ENCODE measurements around the gene COA1.
"Not testable (repeated sequence)": the region's sequence is repeated elsewhere in the genome, so short reads cannot be mapped to it uniquely, and the experiment has no call there.

Gene COA1

DNA sequence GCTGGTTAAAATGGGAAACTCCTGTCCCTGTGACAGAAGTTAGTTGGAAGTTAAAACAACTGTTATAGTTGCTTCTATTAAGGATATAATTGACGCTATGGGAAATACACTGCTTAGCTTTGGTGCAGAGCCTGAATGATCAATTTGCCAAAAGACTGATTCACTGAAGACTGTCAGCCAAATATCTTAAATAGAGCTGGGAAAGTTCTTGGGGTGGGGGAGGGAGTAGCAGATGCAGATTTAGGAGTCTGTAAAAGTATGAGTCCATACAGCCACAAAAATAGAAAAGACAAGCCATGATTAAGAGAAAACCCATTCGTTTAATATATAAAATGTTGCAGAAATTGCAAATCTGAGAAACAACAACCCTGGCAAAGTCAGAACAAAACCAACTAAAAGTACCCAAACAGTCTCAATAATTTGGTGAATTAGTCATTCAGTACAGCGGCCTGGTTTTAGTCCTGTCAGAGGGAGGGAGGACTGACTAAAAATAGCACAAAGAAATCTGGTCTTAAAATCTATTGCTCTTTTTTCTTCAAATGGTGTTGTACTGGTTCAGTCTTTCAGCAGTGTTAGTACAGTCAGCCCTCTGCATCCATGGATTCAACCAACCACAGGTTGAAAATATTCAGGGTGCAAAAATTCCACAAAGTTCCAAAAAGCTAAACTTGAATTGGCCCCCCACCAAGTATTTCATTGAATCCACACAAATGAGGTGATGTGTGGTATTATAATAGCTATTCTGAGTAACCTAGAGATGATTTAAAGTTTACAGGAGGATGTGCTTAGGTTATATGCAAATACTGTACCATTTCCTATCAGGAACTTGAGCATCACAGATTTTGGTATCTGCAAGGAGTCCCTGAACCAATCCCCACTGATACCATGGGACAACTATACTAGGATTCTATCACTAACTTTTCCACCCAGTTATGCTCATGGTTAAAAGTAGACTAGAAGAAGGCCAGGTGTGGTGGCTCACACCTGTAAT lies 116.4 kb downstream of the COA1 start:
- H3K4me3 Mint-ChIP-seq: peak overlapping the region; percentile 23
- peak in 1 of 2 donors; percentile 43 for DNase-seq (ENCODE audit: low spot score in 2 of 2)
- peaks cover 55% of the 10 kb centered on the region for H3K4me1 Mint-ChIP-seq
- peak overlapping the region; percentile 67 for H3K27ac Mint-ChIP-seq
- no peaks in the 10 kb centered on the region for H3K36me3 Mint-ChIP-seq
- no peaks in the 10 kb centered on the region for H3K9me3 Mint-ChIP-seq
- peak; percentile 97 for ATAC-seq

DNA sequence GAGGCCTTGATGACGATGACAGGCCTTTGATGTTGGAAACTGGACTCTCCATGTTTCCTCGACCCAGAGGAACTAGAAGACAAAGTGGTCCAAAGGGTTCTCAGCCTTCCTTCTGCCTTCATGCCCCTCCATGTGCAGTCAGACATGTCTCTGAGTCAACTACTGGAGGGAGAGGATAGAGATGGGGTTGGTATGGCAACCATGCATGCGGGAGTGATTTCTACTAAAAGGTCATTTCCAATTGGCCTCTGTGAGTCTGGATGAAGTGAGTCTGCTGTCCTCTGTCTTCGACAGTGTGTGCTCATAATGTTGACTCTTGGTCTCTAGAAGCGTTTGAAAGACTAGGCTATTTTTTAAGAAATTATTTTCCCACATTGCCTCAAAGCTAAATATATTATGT lies 117.2 kb downstream of the COA1 start:
- peak overlapping the region; percentile 23 for H3K4me3 Mint-ChIP-seq
- H3K27ac Mint-ChIP-seq: peak overlapping the region; percentile 67
- ATAC-seq (no peak), DNase-seq (ENCODE audit: low spot score in 2 of 2) (peak in 1 of 2 donors; percentile 50)
- no peaks in the 10 kb centered on the region for H3K36me3 Mint-ChIP-seq
- H3K4me1 Mint-ChIP-seq: peaks cover 55% of the 10 kb centered on the region
- no peaks in the 10 kb centered on the region for H3K9me3 Mint-ChIP-seq

DNA sequence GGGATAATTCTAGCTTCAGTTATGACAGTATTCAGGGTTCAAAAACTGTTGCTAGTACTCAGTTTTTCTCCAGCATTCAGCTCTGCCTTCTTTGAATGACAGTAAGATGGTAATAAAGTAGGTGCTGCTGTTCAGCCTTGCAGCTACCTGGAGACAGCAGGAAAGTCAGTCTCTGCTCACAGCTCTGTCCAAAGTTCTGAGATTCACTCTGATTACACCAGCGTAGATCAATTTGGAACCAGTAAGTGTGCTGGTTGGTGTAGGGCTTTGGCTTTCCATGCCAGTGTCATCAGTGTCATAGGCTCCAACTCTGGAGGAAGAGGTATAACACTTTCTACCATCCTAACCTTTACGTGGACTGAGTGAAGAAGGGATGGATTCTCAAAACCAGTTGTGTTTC lies 120.2 kb downstream of the COA1 start:
- peaks cover 4% of the 10 kb centered on the region for H3K36me3 Mint-ChIP-seq
- DNase-seq (ENCODE audit: low spot score in 2 of 2) (no peak), ATAC-seq (no peak)
- peak overlapping the region; percentile 41 for H3K27ac Mint-ChIP-seq
- H3K4me3 Mint-ChIP-seq: no peak overlapping the region
- no peaks in the 10 kb centered on the region for H3K9me3 Mint-ChIP-seq
- peaks cover 60% of the 10 kb centered on the region for H3K4me1 Mint-ChIP-seq

DNA sequence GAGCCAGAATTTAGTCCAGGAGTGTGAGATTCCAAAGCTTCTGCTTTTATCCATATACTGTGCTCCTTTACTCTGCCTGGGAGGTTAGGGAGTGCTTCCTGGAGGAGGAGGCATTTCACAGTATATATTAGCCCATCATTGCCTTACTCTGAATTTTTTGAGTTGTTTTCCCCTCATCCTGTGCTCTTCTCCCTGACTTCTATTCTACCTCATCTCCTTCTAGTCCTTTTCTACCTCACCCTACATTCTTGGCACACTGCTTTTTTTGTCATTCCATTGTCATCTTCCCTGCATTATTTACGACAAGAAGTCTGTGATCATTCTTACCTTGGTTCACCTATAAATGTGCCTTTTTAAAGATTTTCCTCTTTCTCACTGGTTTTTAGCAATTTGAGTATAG lies 125.1 kb downstream of the COA1 start:
- Mint-ChIP-seq H3K27ac (peak overlapping the region; percentile 3), H3K36me3 (peaks cover 4% of the 10 kb centered on the region), H3K4me1 (peaks cover 40% of the 10 kb centered on the region), H3K4me3 (no peak overlapping the region), H3K9me3 (no peaks in the 10 kb centered on the region)
- DNase-seq (ENCODE audit: low spot score in 2 of 2) (no peak), ATAC-seq (no peak)

DNA sequence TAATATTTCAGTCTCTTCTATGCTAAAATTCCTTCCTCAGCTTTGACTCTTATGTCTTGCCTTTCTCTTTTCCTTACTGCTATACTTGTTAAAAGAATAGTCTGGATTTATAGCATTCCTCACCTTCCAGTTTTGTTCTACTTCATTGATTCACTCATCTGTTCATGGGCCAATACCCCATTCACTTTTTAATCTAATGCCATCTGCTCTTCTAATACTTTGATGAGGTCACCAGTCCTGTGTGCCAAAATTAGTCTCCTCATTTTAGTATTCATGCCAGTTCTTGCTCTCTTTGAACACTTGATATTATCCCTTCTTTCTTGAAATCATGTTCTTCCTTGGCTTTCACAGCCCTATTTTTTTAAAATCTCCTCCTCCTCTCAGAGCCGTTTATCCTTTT lies 127.1 kb downstream of the COA1 start:
- DNase-seq (ENCODE audit: low spot score in 2 of 2): no peak
- Mint-ChIP-seq H3K4me1 (peaks cover 29% of the 10 kb centered on the region), H3K27ac (no peak overlapping the region), H3K4me3 (no peak overlapping the region), H3K9me3 (no peaks in the 10 kb centered on the region), H3K36me3 (peaks cover 4% of the 10 kb centered on the region)
- no peak for ATAC-seq

DNA sequence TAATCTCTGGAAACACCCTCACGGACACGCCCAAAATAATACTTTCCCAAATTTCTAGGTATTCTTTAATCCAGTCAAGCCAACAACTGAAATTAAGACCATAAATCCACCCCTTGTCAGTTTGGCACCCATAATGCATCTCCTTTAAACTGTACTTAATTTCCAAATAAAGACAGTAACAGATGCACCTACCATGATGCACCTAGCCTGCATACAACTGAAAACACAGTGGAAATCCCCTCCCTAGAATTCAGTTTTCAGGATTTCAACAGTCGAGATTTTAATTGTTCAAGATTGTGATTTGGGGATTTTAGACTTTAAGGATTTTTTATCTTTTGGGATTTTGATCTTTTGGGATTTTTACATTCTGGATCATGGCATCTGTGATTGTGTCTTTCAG lies 129.3 kb downstream of the COA1 start:
- DNase-seq (ENCODE audit: low spot score in 2 of 2): no peak
- Mint-ChIP-seq H3K4me1 (peaks cover 22% of the 10 kb centered on the region), H3K4me3 (no peak overlapping the region), H3K36me3 (peaks cover 4% of the 10 kb centered on the region), H3K9me3 (no peaks in the 10 kb centered on the region), H3K27ac (no peak overlapping the region)
- no peak for ATAC-seq

DNA sequence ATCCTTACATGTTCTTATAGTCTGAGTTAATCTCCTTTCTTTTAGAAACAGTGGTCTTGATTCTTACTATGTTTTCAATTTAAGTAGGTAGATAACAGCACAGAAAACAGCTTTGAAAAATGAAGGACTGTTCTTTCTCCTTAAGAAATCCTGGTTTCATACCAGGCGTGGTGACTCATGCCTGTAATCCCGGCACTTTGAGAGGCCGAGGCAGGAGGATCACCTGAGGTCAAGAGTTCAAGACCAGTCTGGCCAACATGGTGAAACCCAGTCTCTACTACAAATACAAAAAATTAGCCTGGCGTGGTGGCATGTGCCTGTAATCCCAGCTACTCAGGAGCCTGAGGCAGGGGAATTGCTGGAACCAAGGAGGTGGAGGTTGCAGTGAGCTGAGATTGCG lies 132.9 kb downstream of the COA1 start:
- H3K9me3 Mint-ChIP-seq; H3K4me3 Mint-ChIP-seq; ATAC-seq; DNase-seq (ENCODE audit: low spot score in 2 of 2); H3K27ac Mint-ChIP-seq; H3K36me3 Mint-ChIP-seq: not testable (repeated sequence)
- H3K4me1 Mint-ChIP-seq: peaks cover 45% of the 10 kb centered on the region

DNA sequence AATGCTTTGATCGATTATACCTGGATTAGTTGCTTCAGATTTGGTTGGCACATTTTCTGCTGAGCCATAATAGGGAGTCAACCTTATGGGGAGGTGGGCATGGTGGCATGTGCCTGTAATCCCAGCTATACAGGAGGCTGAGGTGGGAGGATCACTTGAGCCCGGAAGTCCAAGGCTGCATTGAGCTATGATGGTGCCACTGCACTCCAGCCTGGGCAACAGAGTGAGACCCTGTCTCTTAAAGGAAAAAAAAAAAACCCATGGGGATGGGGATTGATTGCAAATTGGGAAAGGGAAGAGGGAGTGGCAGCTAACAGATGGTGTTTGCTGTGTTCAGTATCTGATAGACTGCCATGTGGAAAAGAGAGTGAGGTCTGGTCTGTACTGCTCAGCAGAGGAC lies 135.3 kb downstream of the COA1 start:
- H3K27ac Mint-ChIP-seq: peak overlapping the region; percentile 79
- ATAC-seq (no peak), DNase-seq (ENCODE audit: low spot score in 2 of 2) (no peak)
- no peaks in the 10 kb centered on the region for H3K9me3 Mint-ChIP-seq
- H3K36me3 Mint-ChIP-seq: peaks cover 11% of the 10 kb centered on the region
- H3K4me3 Mint-ChIP-seq: peak overlapping the region; percentile 60
- H3K4me1 Mint-ChIP-seq: peaks cover 60% of the 10 kb centered on the region

DNA sequence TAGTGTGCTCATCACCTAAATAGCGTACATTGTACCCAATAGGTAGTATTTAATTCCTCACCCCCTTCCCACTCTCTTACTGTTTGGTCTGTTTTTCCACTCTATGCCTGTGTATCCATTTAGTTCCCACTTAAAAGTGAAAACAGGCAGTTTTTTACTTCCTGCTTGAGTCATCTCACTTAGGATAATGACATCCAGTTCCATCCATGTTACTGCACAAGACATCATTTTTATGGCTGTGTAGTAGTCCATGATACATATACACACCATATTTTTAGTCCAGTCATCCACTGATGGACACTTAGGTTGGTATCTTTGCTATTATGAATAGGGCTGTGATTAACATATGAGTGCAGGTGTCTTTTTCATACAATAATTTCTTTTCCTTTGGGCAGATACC lies 136.3 kb downstream of the COA1 start:
- H3K36me3 Mint-ChIP-seq: peaks cover 11% of the 10 kb centered on the region
- ATAC-seq (no peak), DNase-seq (ENCODE audit: low spot score in 2 of 2) (no peak)
- H3K4me3 Mint-ChIP-seq: peak overlapping the region; percentile 47
- peaks cover 70% of the 10 kb centered on the region for H3K4me1 Mint-ChIP-seq
- H3K27ac Mint-ChIP-seq: no peak overlapping the region
- H3K9me3 Mint-ChIP-seq: no peaks in the 10 kb centered on the region

DNA sequence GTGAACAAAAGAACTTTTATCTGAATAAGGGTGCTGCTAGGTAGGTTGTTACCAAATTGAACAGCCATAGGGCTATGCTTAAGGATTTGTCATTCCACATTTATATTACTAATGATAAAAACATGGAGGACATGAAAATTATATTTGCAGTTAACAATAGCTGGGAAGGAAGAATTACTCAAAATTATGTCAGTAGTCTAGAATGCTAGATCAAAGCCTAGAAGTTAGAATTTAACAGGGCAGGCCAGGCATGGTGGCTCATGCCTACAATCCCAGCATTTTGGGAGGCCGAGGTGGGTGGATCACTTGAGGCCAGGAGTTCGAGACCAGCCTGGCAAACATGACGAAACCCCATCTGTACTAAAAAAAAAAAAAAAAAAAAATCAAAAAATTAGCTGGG lies 137.0 kb downstream of the COA1 start:
- Mint-ChIP-seq H3K4me1 (peaks cover 73% of the 10 kb centered on the region), H3K27ac (peak overlapping the region; percentile 63)

DNA sequence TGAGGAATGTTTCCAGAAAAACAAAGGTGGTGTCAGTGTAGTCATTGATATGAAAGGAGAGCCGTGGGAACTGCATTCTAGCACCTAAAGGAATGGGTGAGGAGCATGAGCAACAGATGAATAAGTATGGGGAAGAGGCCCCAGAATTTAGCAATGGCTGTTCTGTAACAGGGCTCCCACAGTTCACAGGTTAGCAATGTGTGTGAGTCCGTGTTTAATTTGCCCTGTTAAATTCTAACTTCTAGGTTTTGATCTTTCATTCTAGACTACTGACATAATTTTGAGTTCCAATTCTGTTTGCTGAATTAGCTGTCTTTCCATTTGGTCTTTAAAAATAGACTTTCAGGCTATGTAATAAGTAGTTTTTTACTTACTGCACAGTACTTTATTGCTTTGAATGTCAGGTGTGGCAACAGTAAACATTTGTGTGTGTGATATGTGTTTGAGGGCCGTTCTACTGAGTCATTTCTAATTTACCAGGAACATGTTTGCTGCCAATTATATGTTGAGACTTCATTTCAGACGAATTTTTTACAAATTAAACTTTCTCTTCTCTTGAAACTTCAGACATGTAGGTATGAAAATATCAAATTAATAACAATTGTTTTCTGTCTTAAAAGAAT lies 137.7 kb downstream of the COA1 start:
- Mint-ChIP-seq H3K27ac (peak overlapping the region; percentile 63), H3K36me3 (peaks cover 16% of the 10 kb centered on the region), H3K9me3 (no peaks in the 10 kb centered on the region), H3K4me3 (peak overlapping the region; percentile 47), H3K4me1 (peaks cover 77% of the 10 kb centered on the region)
- peak; percentile 55 for ATAC-seq
- no peak for DNase-seq (ENCODE audit: low spot score in 2 of 2)

More for the DNA sequence above, 137.0 kb downstream of the COA1 start:
- Mint-ChIP-seq H3K36me3 (peaks cover 11% of the 10 kb centered on the region), H3K4me3 (peak overlapping the region; percentile 47), H3K9me3 (no peaks in the 10 kb centered on the region)
- no peak for ATAC-seq
- no peak for DNase-seq (ENCODE audit: low spot score in 2 of 2)

DNA sequence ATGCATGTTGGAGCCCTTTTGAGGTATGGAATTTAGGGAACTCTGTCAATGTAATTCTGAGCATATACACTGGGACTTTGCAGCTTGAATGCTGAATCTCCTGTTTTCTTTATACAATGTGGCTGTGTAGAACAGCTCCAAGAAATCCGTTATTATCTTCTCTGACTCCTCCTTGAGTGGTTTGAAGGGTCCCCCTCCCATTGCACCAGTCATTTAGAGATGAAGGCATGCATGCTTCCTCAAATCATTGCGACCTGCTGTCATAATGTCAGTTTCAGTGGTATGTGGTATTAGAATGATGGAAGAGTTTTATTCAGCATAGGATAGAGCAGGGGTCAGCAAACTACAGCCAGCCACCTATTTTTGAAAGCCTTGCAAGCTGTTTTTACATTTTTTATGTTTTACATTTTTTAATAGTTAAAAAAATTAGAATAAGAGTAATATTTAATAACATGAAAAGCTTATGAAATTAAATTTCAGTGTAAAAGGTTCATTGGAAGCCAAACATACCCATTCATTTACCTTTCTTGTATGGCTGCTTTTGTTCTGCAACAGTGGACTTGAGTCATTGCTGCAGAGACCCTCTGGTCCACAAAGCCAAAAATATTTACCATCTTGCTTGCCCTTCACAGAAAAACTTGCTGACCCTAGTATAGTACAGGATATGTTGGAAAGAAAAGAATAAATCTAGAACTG lies 138.3 kb downstream of the COA1 start:
- Mint-ChIP-seq H3K4me1 (peaks cover 80% of the 10 kb centered on the region), H3K9me3 (no peaks in the 10 kb centered on the region), H3K27ac (peak overlapping the region; percentile 63), H3K36me3 (peaks cover 22% of the 10 kb centered on the region), H3K4me3 (peak overlapping the region; percentile 47)
- DNase-seq (ENCODE audit: low spot score in 2 of 2) (peak in 1 of 2 donors; percentile 67), ATAC-seq (peak; percentile 91)

DNA sequence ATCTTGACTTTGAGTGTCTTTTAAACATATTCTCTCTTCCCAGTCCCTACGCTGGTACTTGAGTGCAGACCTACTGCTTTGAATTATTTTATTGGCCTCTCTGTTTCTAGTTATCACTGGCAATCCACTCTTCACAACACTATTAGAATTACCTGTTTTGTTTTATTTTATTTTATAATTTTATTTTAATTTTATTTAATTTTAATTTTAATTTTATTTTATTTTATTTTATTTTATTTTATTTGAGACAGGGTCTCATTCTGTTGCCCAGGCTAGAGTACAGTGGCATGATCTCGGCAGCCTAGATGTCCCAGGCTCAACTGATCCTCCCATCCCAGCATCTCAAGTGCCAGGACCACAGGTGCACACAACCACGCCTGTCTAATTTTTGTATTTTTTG lies 139.6 kb downstream of the COA1 start:
- ATAC-seq (no peak), DNase-seq (ENCODE audit: low spot score in 2 of 2) (no peak)
- Mint-ChIP-seq H3K4me1 (peaks cover 81% of the 10 kb centered on the region), H3K4me3 (peak overlapping the region; percentile 47), H3K27ac (peak overlapping the region; percentile 63), H3K36me3 (peaks cover 26% of the 10 kb centered on the region), H3K9me3 (no peaks in the 10 kb centered on the region)

Measured in stimulated activated effector memory CD8-positive, alpha-beta T cell treated with anti-CD3 and anti-CD28 coated beads, Interleukin-12 subunit alpha, Interleukin-12 subunit beta, amount 100 ng/mL, for 72 hours (primary cell).